Uterus (tissue), 2 donors: ENCODE results near the gene NEXMIF.
"Not testable (repeated sequence)": the region's sequence is repeated elsewhere in the genome, so short reads cannot be mapped to it uniquely, and the experiment has no call there.

ENCODE experiments used
- POLR2A ChIP-seq, 2 donors: fragments of 450-650 bp; IDR thresholded peaks; one replicate each; pipeline ENCODE4 v1.6.1; 2016; ENCODE audit warnings: antibody characterized with exemption in 2 of 2, mild to moderate bottlenecking in 1 of 2, moderate library complexity in 1 of 2
- TF ChIP-seq, protein P1 (sequence below), 4 experiments: fragments of 200-600 bp in 2 of 4; fragments of 450-650 bp in 2 of 4; sonication (generic) in 2 of 4; IDR thresholded peaks; one replicate each; pipeline ENCODE4 v1.5.1; 2016 to 2019; ENCODE audit warnings: antibody characterized with exemption in 4 of 4, mild to moderate bottlenecking in 2 of 4, moderate library complexity in 1 of 4

DNA sequence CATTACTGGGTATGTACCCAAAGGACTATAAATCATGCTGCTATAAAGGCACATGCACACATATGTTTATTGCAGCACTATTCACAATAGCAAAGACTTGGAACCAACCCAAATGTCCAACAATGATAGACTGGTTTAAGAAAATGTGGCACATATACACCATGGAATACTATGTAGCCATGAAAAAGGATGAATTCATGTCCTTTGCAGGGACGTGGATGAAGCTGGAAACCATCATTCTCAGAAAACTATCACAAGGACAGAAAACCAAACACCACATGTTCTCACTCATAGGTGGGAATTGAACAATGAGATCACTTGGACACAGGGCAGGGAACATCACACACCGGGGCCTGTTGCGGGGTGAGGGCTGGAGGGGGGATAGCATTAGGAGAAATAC, 36.7 kb upstream of the NEXMIF start:
- TF ChIP-seq, protein P1, sequence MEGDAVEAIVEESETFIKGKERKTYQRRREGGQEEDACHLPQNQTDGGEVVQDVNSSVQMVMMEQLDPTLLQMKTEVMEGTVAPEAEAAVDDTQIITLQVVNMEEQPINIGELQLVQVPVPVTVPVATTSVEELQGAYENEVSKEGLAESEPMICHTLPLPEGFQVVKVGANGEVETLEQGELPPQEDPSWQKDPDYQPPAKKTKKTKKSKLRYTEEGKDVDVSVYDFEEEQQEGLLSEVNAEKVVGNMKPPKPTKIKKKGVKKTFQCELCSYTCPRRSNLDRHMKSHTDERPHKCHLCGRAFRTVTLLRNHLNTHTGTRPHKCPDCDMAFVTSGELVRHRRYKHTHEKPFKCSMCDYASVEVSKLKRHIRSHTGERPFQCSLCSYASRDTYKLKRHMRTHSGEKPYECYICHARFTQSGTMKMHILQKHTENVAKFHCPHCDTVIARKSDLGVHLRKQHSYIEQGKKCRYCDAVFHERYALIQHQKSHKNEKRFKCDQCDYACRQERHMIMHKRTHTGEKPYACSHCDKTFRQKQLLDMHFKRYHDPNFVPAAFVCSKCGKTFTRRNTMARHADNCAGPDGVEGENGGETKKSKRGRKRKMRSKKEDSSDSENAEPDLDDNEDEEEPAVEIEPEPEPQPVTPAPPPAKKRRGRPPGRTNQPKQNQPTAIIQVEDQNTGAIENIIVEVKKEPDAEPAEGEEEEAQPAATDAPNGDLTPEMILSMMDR (IDR thresholded peaks at IDR 0.05) = not testable (repeated sequence)
- TF ChIP-seq POLR2A (IDR thresholded peaks at IDR 0.05) = not testable (repeated sequence)
